ENCODE measurements around the gene PRPF4. TPM values are rescaled to one million over a fixed set of nuclear protein-coding genes. Genes with fewer than 3 reads are reported as not detected.

The PRPF4 gene
- total RNA-seq, 1 experiment from 2014 or later: 32.4 TPM

DNA sequence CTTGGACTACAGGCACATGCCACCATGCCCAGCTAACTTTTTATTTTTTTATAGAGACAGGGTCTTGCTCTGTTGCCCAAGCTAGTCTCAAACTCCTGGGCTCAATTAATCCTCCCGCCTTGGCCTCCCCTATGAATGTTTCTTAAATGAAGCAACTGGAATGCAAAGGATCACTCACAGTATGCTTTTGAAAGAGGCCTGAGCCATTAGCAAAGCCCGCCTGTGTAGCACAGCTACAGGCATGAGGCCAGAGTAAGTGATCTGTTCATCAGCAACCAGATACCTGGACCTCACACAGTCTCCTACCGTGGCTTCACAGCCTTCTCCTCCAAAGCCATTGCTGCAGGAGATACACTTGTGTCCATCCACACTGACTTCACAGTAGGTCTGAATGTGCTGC is 44.6 kb downstream of the PRPF4 start (continued):
- TF ChIP-seq, protein P1, sequence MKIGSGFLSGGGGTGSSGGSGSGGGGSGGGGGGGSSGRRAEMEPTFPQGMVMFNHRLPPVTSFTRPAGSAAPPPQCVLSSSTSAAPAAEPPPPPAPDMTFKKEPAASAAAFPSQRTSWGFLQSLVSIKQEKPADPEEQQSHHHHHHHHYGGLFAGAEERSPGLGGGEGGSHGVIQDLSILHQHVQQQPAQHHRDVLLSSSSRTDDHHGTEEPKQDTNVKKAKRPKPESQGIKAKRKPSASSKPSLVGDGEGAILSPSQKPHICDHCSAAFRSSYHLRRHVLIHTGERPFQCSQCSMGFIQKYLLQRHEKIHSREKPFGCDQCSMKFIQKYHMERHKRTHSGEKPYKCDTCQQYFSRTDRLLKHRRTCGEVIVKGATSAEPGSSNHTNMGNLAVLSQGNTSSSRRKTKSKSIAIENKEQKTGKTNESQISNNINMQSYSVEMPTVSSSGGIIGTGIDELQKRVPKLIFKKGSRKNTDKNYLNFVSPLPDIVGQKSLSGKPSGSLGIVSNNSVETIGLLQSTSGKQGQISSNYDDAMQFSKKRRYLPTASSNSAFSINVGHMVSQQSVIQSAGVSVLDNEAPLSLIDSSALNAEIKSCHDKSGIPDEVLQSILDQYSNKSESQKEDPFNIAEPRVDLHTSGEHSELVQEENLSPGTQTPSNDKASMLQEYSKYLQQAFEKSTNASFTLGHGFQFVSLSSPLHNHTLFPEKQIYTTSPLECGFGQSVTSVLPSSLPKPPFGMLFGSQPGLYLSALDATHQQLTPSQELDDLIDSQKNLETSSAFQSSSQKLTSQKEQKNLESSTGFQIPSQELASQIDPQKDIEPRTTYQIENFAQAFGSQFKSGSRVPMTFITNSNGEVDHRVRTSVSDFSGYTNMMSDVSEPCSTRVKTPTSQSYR (CRISPR knock-in tag; IDR thresholded peaks at IDR 0.05): no peak
- TF ChIP-seq, protein P2, sequence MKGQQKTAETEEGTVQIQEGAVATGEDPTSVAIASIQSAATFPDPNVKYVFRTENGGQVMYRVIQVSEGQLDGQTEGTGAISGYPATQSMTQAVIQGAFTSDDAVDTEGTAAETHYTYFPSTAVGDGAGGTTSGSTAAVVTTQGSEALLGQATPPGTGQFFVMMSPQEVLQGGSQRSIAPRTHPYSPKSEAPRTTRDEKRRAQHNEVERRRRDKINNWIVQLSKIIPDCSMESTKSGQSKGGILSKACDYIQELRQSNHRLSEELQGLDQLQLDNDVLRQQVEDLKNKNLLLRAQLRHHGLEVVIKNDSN (CRISPR knock-in tag; IDR thresholded peaks at IDR 0.05): no peak
- TF ChIP-seq MXD4 (CRISPR knock-in tag; IDR thresholded peaks at IDR 0.05; ENCODE audit: borderline replicate concordance) (no peak), SOX15 (CRISPR knock-in tag; IDR thresholded peaks at IDR 0.05) (no peak), OVOL2 (CRISPR knock-in tag; IDR thresholded peaks at IDR 0.05; ENCODE audit: borderline replicate concordance) (no peak), PRRX2 (CRISPR knock-in tag; IDR thresholded peaks at IDR 0.05) (no peak), ZNF396 (CRISPR knock-in tag; IDR thresholded peaks at IDR 0.05; ENCODE audit: borderline replicate concordance) (no peak)
- TF ChIP-seq, protein P3, sequence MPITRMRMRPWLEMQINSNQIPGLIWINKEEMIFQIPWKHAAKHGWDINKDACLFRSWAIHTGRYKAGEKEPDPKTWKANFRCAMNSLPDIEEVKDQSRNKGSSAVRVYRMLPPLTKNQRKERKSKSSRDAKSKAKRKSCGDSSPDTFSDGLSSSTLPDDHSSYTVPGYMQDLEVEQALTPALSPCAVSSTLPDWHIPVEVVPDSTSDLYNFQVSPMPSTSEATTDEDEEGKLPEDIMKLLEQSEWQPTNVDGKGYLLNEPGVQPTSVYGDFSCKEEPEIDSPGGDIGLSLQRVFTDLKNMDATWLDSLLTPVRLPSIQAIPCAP (CRISPR knock-in tag; IDR thresholded peaks at IDR 0.05): no peak

DNA sequence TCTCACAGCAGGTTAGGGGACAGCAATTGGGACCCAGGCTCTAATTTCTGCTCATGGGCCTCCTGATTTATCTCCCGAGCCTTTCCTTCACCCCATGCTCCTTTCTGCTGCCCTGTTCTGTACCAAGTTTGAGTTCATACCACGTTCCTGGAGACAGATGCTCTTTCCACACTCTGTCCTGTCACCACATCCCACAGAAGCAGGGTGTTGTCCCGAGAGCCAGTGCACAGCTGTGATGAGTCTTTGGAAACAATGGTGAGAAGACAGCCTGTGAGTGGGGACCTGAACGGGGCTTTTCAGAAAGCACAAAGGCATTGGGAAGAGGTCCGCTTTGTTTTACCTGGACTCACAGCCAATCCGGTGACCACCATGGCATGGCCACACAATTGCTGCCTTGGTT is 47.2 kb downstream of the PRPF4 start:
- Mint-ChIP-seq H3K27ac (no peak overlapping the region), H3K36me3 (no peaks in the 10 kb centered on the region), H3K27me3 (ENCODE audit: low read depth) (peaks cover 24% of the 10 kb centered on the region), H3K9me3 (no peaks in the 10 kb centered on the region), H3K4me1 (no peaks in the 10 kb centered on the region), H3K4me3 (no peak overlapping the region)
- ATAC-seq: no peak
- CTCF ChIA-PET: no interaction called here
- no peak for DNase-seq (ENCODE audit: low spot score)
- TF ChIP-seq ZNF396 (CRISPR knock-in tag; IDR thresholded peaks at IDR 0.05; ENCODE audit: borderline replicate concordance): no peak
- no peak for TF ChIP-seq GRHL2 (CRISPR knock-in tag; IDR thresholded peaks at IDR 0.05; ENCODE audit: insufficient replicate concordance, severe bottlenecking)
- TF ChIP-seq, protein P4, sequence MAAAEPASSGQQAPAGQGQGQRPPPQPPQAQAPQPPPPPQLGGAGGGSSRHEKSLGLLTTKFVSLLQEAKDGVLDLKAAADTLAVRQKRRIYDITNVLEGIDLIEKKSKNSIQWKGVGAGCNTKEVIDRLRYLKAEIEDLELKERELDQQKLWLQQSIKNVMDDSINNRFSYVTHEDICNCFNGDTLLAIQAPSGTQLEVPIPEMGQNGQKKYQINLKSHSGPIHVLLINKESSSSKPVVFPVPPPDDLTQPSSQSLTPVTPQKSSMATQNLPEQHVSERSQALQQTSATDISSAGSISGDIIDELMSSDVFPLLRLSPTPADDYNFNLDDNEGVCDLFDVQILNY (CRISPR knock-in tag; IDR thresholded peaks at IDR 0.05): no peak
- no peak for TF ChIP-seq JUN (CRISPR knock-in tag; IDR thresholded peaks at IDR 0.05)
- TF ChIP-seq, protein P5, sequence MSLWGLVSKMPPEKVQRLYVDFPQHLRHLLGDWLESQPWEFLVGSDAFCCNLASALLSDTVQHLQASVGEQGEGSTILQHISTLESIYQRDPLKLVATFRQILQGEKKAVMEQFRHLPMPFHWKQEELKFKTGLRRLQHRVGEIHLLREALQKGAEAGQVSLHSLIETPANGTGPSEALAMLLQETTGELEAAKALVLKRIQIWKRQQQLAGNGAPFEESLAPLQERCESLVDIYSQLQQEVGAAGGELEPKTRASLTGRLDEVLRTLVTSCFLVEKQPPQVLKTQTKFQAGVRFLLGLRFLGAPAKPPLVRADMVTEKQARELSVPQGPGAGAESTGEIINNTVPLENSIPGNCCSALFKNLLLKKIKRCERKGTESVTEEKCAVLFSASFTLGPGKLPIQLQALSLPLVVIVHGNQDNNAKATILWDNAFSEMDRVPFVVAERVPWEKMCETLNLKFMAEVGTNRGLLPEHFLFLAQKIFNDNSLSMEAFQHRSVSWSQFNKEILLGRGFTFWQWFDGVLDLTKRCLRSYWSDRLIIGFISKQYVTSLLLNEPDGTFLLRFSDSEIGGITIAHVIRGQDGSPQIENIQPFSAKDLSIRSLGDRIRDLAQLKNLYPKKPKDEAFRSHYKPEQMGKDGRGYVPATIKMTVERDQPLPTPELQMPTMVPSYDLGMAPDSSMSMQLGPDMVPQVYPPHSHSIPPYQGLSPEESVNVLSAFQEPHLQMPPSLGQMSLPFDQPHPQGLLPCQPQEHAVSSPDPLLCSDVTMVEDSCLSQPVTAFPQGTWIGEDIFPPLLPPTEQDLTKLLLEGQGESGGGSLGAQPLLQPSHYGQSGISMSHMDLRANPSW (CRISPR knock-in tag; conservative IDR thresholded peaks at IDR 0.05; ENCODE audit: low read depth): no peak
- TF ChIP-seq, protein P6, sequence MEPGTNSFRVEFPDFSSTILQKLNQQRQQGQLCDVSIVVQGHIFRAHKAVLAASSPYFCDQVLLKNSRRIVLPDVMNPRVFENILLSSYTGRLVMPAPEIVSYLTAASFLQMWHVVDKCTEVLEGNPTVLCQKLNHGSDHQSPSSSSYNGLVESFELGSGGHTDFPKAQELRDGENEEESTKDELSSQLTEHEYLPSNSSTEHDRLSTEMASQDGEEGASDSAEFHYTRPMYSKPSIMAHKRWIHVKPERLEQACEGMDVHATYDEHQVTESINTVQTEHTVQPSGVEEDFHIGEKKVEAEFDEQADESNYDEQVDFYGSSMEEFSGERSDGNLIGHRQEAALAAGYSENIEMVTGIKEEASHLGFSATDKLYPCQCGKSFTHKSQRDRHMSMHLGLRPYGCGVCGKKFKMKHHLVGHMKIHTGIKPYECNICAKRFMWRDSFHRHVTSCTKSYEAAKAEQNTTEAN (CRISPR knock-in tag; IDR thresholded peaks at IDR 0.05): no peak
- TF ChIP-seq SMAD3 (CRISPR knock-in tag; IDR thresholded peaks at IDR 0.05; ENCODE audit: borderline replicate concordance): no peak
- no peak for TF ChIP-seq ATF1 (CRISPR knock-in tag; IDR thresholded peaks at IDR 0.05)
- TF ChIP-seq, protein P2 (CRISPR knock-in tag; IDR thresholded peaks at IDR 0.05): no peak
- TF ChIP-seq NFATC4 (CRISPR knock-in tag; IDR thresholded peaks at IDR 0.05): no peak
- TF ChIP-seq NFYB (CRISPR knock-in tag; conservative IDR thresholded peaks at IDR 0.05; ENCODE audit: low read depth): no peak
- POLR2A ChIA-PET: no interaction called here

Data from WTC11 (cell line).